Endodermal cell (in vitro differentiated cells): ENCODE data around the gene LYAR. TPM values are rescaled to one million over a fixed set of nuclear protein-coding genes. Genes with fewer than 3 reads are reported as not detected.
A peak's percentile ranks its signal among the peaks of the same experiment; 100 is the strongest.

ENCODE experiments used
- DNase-seq: peaks from one replicate; pipeline ENCODE4 v3.0.0-alpha.2; 2017
- H3K27ac ChIP-seq: 2 replicates; pipeline ENCODE4 v1.5.1; 2013; ENCODE audit warnings: mild to moderate bottlenecking, low read depth, low read length, moderate library complexity
- H3K27me3 ChIP-seq: 2 replicates; pipeline ENCODE4 v1.6.1; 2013; ENCODE audit warnings: mild to moderate bottlenecking, low read length, moderate library complexity; ENCODE audit not compliant: insufficient read depth, control insufficient read depth, poor library complexity, severe bottlenecking
- H3K36me3 ChIP-seq: 2 replicates; pipeline ENCODE4 v1.7.0; 2013; ENCODE audit warnings: mild to moderate bottlenecking, low read length, moderate library complexity; ENCODE audit not compliant: control insufficient read depth, insufficient read depth
- H3K4me1 ChIP-seq: one replicate; pipeline ENCODE4 v1.7.0; 2013; ENCODE audit warnings: low read length; ENCODE audit not compliant: control insufficient read depth, insufficient read depth
- H3K4me3 ChIP-seq: 2 replicates; pipeline ENCODE4 v1.5.1; 2013; ENCODE audit warnings: mild to moderate bottlenecking, low read length, moderate library complexity
- H3K9ac ChIP-seq: 2 replicates; pipeline ENCODE4 v1.6.1; 2013; ENCODE audit warnings: mild to moderate bottlenecking, low read length, moderate library complexity; ENCODE audit not compliant: poor library complexity, severe bottlenecking; ENCODE audit errors: extremely low read depth
- H3K9me3 ChIP-seq: 2 replicates; pipeline ENCODE4 v1.6.1; 2013; ENCODE audit warnings: mild to moderate bottlenecking, low read length, moderate library complexity; ENCODE audit not compliant: control insufficient read depth
- H3K27ac Mint-ChIP-seq: 2 replicates; pipeline ENCODE4 v1.8.0; 2020; ENCODE audit warnings: mixed read lengths
- H3K27me3 Mint-ChIP-seq: 2 replicates; pipeline ENCODE4 v1.8.0; 2021; ENCODE audit warnings: mild to moderate bottlenecking, mixed read lengths; ENCODE audit not compliant: insufficient read depth
- H3K36me3 Mint-ChIP-seq: 2 replicates; pipeline ENCODE4 v1.8.0; 2020; ENCODE audit warnings: low read depth, mixed read lengths
- H3K4me1 Mint-ChIP-seq: 2 replicates; pipeline ENCODE4 v1.8.0; 2020; ENCODE audit warnings: mixed read lengths
- H3K4me3 Mint-ChIP-seq: 2 replicates; pipeline ENCODE4 v1.8.0; 2020; ENCODE audit warnings: mild to moderate bottlenecking, moderate library complexity, mixed read lengths
- H3K9me3 Mint-ChIP-seq: 2 replicates; pipeline ENCODE4 v1.8.0; 2020; ENCODE audit warnings: mild to moderate bottlenecking, mixed read lengths
- WGBS, 2 experiments: methylation state at CpG; one replicate each; pipeline versions ENCODE4 v1.1.5 to v1.1.7; 2013; ENCODE audit warnings: missing lambda C conversion rate in 2 of 2, mixed read lengths in 1 of 2; ENCODE audit not compliant: insufficient coverage in 1 of 2, insufficient read length in 1 of 2; 5-methylcytosine and 5-hydroxymethylcytosine counted together
- total RNA-seq, 2 donors: library from RNA; stranded (reverse); fragmentation: NEBNext Ultra II Directional in 1 of 2; extraction: Animal tissue kit (Norgen Biotek cat#: 25700) in 1 of 2; gene quantifications; 2 replicates in 1 of 2; 3 replicates in 1 of 2; pipeline ENCODE4 v1.2.1, GENCODE V29; 2021
- TF ChIP-seq, protein P1 (sequence below): fragments of 200-600 bp; sonication (generic); conservative IDR thresholded peaks from 2 replicates; pipeline ENCODE4 v1.5.0; 2021; ENCODE audit warnings: antibody characterized with exemption, mild to moderate bottlenecking

LYAR gene
- total RNA-seq, 2 donors from 2014 or later: 23.7 to 26.3 TPM

DNA sequence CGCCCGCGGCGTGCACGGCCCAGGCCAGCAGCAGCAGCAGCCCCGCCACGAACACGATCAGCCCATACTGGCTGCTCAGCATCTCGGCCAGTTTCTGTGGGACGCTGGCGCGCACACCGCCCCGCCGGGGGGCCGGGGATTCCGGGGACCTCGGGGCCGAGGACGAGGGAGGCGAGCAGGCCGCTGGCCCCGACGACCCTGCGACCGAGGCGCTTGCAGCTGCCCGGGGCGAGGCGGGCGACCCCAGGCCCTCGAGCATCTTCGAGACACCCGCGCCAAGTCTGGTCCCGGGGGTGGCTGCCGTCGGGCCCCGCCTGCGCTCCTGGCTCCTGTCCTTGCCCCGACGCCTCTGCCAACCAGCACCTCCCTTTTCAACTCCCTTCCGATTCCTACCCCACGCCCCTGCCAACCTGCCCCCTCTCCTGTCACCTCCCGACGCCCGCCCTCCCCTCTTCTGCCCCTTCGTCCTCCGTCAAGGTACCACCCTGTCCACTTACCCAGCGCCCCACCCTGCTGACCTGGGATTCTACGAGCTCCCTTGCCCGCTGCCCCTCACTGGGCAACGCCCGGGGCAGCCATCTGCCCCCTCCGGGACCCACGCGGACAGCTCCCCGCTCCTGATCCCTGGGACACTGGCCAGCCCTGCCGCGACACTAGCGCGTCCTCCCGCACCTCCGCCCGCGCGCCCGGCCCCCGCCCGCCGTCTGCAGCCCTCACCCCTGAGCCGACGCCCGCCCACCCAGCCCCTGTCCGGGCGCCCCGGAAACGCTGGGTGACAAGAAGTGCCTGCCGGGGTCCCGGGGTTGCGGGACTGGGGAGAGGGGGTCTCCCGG lies 63.1 kb downstream of the LYAR start, which contains the start of gene OTOP1:
Gene OTOP1, minus strand, starts transcription at position 324 of the 833 bp plus-strand sequence. Its CDS starts 65 bp downstream, at position 259.
- Histone ChIP-seq H3K9me3 (no peaks in the 10 kb centered on the region), H3K27ac (no peak within 1 kb of the TSS), H3K27me3 (peaks cover 86% of the 10 kb centered on the region), H3K4me1 (no peaks in the 10 kb centered on the region), H3K4me3 (no peak within 1 kb of the TSS), H3K9ac (no peak within 1 kb of the TSS), H3K36me3 (no peaks in the 10 kb centered on the region)
- Mint-ChIP-seq H3K36me3 (no peaks in the 10 kb centered on the region), H3K27ac (no peak within 1 kb of the TSS), H3K9me3 (no peaks in the 10 kb centered on the region), H3K27me3 (peaks cover 98% of the 10 kb centered on the region), H3K4me1 (peaks cover 5% of the 10 kb centered on the region), H3K4me3 (peak within 1 kb of the TSS; percentile 34)
- 15 to 22% methylated on average over 7 to 82 of the region's 82 CpGs for WGBS, 2 experiments
- TF ChIP-seq, protein P1, sequence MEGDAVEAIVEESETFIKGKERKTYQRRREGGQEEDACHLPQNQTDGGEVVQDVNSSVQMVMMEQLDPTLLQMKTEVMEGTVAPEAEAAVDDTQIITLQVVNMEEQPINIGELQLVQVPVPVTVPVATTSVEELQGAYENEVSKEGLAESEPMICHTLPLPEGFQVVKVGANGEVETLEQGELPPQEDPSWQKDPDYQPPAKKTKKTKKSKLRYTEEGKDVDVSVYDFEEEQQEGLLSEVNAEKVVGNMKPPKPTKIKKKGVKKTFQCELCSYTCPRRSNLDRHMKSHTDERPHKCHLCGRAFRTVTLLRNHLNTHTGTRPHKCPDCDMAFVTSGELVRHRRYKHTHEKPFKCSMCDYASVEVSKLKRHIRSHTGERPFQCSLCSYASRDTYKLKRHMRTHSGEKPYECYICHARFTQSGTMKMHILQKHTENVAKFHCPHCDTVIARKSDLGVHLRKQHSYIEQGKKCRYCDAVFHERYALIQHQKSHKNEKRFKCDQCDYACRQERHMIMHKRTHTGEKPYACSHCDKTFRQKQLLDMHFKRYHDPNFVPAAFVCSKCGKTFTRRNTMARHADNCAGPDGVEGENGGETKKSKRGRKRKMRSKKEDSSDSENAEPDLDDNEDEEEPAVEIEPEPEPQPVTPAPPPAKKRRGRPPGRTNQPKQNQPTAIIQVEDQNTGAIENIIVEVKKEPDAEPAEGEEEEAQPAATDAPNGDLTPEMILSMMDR: no peak
- DNase-seq: peak; percentile 50

DNA sequence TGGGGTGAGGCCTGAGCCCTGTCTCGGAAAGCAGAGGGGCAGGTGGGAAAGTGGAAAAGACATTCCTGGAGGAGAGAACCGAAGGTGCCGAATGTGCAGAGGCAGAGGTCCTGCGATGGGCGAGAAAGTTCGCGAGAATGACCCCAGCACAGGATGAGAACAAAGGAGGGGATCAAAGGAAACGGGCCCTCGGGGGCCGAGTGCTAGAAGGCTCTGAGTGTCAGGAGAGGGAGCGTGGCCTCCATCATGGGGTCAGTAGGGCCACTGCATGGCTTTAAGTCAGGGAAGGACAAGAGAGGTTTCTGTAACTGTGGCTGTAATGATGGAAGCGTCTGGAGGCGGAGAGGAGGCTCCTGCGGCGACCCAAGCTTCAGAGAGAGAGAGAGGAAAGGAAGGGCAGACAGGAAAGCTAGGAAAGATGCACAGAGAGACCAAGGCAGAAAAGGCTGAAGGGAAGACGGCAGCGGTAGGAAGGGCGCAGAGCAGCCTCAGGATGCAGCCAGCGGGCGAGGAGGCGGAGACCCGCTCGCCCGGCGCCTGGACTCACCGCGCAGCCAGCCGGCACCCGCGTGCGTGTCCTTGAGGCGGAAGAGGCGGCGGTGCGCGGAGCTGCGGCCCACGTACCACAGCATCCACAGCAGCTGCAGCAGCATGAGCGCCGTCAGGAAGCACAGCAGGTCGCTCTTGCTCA lies 63.9 kb downstream of the LYAR start:
- TF ChIP-seq, protein P1: no peak
- peaks cover 97% of the 10 kb centered on the region for H3K27me3 Mint-ChIP-seq
- Histone ChIP-seq H3K36me3 (no peaks in the 10 kb centered on the region), H3K9me3 (no peaks in the 10 kb centered on the region), H3K27me3 (peaks cover 94% of the 10 kb centered on the region), H3K4me3 (no peak overlapping the region), H3K27ac (no peak overlapping the region), H3K4me1 (no peaks in the 10 kb centered on the region), H3K9ac (no peak overlapping the region)
- H3K4me3 Mint-ChIP-seq: peak overlapping the region; percentile 34
- 23 to 25% methylated on average over 26 to 41 of the region's 41 CpGs for WGBS, 2 experiments
- H3K27ac Mint-ChIP-seq: no peak overlapping the region
- H3K4me1 Mint-ChIP-seq: peaks cover 5% of the 10 kb centered on the region
- H3K9me3 Mint-ChIP-seq: no peaks in the 10 kb centered on the region
- H3K36me3 Mint-ChIP-seq: no peaks in the 10 kb centered on the region
- peak; percentile 63 for DNase-seq

Other genes with a start within 250 kb of the LYAR start
- gene OTOP1, start 63.2 kb downstream of the LYAR start, total RNA-seq: not detected
- 10 to 100 TPM; 26.0 to 31.3 TPM for gene TMEM128, start 41.9 kb downstream of the LYAR start, total RNA-seq
- 1 to 10 TPM; 5.9 to 8.0 TPM for gene ZBTB49, start 97 bp upstream of the LYAR start, total RNA-seq
- 1 to 10 TPM; 1.8 to 6.0 TPM for gene NSG1, start 96.9 kb upstream of the LYAR start, total RNA-seq